GM12878 (cell line): ENCODE data around the gene MSI2. TPM values are rescaled to one million over a fixed set of nuclear protein-coding genes. Genes with fewer than 3 reads are reported as not detected.

ENCODE experiments used
- ATAC-seq: fragments of 200-7000 bp; cut with Tn5 transposase; 3 replicates; pipeline ENCODE4 v1.9.1; 2020; ENCODE audit warnings: mild to moderate bottlenecking, moderate library complexity
- BruUV-seq: library from RNA; stranded (reverse); fragments of 400-500 nt; replicated peaks from 2 replicates; lab custom pipeline; 2021; lab: Mats Ljungman, UMichigan
- CTCF ChIA-PET: fragments of 300-600 bp; sonication (Branson Sonifier 250); formaldehyde crosslinking; extraction: SDS; loops from one replicate; lab custom pipeline; 2021; ENCODE audit warnings: inconsistent platforms; lab: Yijun Ruan, JAX
- POLR2A ChIA-PET: fragments of 350-600 bp; formaldehyde crosslinking; extraction: SDS; loops from one replicate; lab custom pipeline; 2021; ENCODE audit warnings: inconsistent platforms; lab: Charles Lee
- RAD21 ChIA-PET: fragments of 300-600 bp; sonication (Branson Sonifier 250); formaldehyde crosslinking; loops from one replicate; lab custom pipeline; 2023; ENCODE audit warnings: antibody characterized with exemption; ENCODE audit not compliant: unreplicated experiment; lab: Charles Lee
- SMC1A ChIA-PET: fragments of 300-600 bp; sonication (Branson Sonifier 250); formaldehyde crosslinking; loops from one replicate; lab custom pipeline; 2023; ENCODE audit not compliant: unreplicated experiment, uncharacterized antibody; lab: Charles Lee
- DNase-seq: peaks from one replicate; pipeline ENCODE4 v3.0.0-alpha.2; 2011; ENCODE audit warnings: low read depth, low spot score
- FAIRE-seq: peaks from 3 replicates; lab custom pipeline; 2011; peaks lifted over from hg19 to GRCh38; lab: Jason Lieb, UNC
- H2AFZ ChIP-seq: 2 replicates; pipeline ENCODE4 v1.6.0; 2011; ENCODE audit warnings: low read depth, low read length, control low read depth; ENCODE audit not compliant: control insufficient read depth
- H3K27ac ChIP-seq: 2 replicates; pipeline ENCODE4 v1.5.1; 2011; ENCODE audit warnings: control low read depth; ENCODE audit not compliant: control insufficient read depth, insufficient read depth
- H3K27me3 ChIP-seq, 2 experiments: replicated peaks in 1 of 2; 2 replicates each; pipeline versions ENCODE4 v1.6.0 to v1.6.1; 2011; ENCODE audit warnings: low read length in 1 of 2; ENCODE audit not compliant: control insufficient read depth in 2 of 2, insufficient read depth in 2 of 2
- H3K36me3 ChIP-seq, 2 experiments: 2 replicates each; pipeline ENCODE4 v1.5.1; 2011; ENCODE audit warnings: low read length in 1 of 2; ENCODE audit not compliant: control insufficient read depth in 2 of 2, insufficient read depth in 2 of 2
- H3K4me1 ChIP-seq: 2 replicates; pipeline ENCODE4 v1.6.1; 2011; ENCODE audit warnings: mild to moderate bottlenecking, low read length, moderate library complexity, mixed read lengths; ENCODE audit not compliant: control insufficient read depth, insufficient read depth
- H3K4me2 ChIP-seq: 2 replicates; pipeline ENCODE4 v1.6.0; 2011; ENCODE audit warnings: control low read depth; ENCODE audit not compliant: control insufficient read depth, insufficient read depth
- H3K4me3 ChIP-seq: fragments of 200-600 bp; sonication (generic); 2 replicates; pipeline ENCODE4 v1.5.1; 2016
- H3K79me2 ChIP-seq: 2 replicates; pipeline ENCODE4 v1.6.0; 2011; ENCODE audit warnings: low read length; ENCODE audit not compliant: control insufficient read depth, insufficient read depth
- H3K9ac ChIP-seq: 2 replicates; pipeline ENCODE4 v1.8.0; 2011; ENCODE audit warnings: low read length, control low read depth, mixed read lengths; ENCODE audit not compliant: control insufficient read depth, insufficient read depth
- H3K9me3 ChIP-seq: replicated peaks from 3 replicates; pipeline ENCODE4 v1.5.1; 2011; ENCODE audit warnings: mild to moderate bottlenecking, low read length; ENCODE audit not compliant: control insufficient read depth, insufficient read depth
- H4K20me1 ChIP-seq: 2 replicates; pipeline ENCODE4 v1.6.0; 2011; ENCODE audit not compliant: control insufficient read depth, insufficient read depth
- BACH1 ChIP-seq: fragments of 450-650 bp; IDR thresholded peaks from 2 replicates; pipeline ENCODE4 v1.6.1; 2017; ENCODE audit warnings: mild to moderate bottlenecking, borderline replicate concordance
- EGR1 ChIP-seq, 2 experiments: IDR thresholded peaks; 1 replicate in 1 of 2; 2 replicates in 1 of 2; pipeline ENCODE4 v1.6.1; 2011 to 2012; ENCODE audit warnings: low read depth in 2 of 2, low read length in 2 of 2, borderline replicate concordance in 1 of 2, mild to moderate bottlenecking in 1 of 2, moderate library complexity in 1 of 2
- ESRRA ChIP-seq: IDR thresholded peaks from 2 replicates; pipeline ENCODE4 v1.6.1; 2012; ENCODE audit warnings: mild to moderate bottlenecking, low read length, improper control_type of control experiment
- NR2C2 ChIP-seq: IDR thresholded peaks from 2 replicates; pipeline ENCODE4 v1.6.1; 2011; ENCODE audit warnings: borderline replicate concordance, low read depth; ENCODE audit not compliant: control insufficient read depth, insufficient read length
- SUZ12 ChIP-seq: fragments of 200-600 bp; sonication (generic); IDR thresholded peaks from one replicate; pipeline ENCODE4 v1.6.1; 2018; ENCODE audit warnings: antibody characterized with exemption, mild to moderate bottlenecking; ENCODE audit not compliant: unreplicated experiment
- ZBED1 ChIP-seq: IDR thresholded peaks from 2 replicates; pipeline ENCODE4 v1.6.1; 2016; ENCODE audit warnings: borderline replicate concordance
- WGBS: methylation state at CpG from one replicate; pipeline ENCODE4 v1.1.6; 2016; ENCODE audit warnings: low lambda C conversion rate; ENCODE audit not compliant: insufficient replicate concordance, insufficient coverage; ENCODE audit errors: missing lambda C conversion rate; 5-methylcytosine and 5-hydroxymethylcytosine counted together
- in situ Hi-C: fragments of 300-500 bp; cut with MboI; formaldehyde crosslinking; loops from 9 replicates; pipeline ENCODE4 v1.14.3; 2018; ENCODE audit warnings: mixed read lengths
- intact Hi-C: fragments of 100-400 bp; cut with micrococcal nuclease; formaldehyde crosslinking; loops from one replicate; pipeline ENCODE4 v1.14.2; 2022; ENCODE audit not compliant: unreplicated experiment
- polyA plus RNA-seq, 11 experiments: library from polyadenylated mRNA; depleted of rRNA in 4 of 11; unstranded in 6 of 11; stranded (reverse) in 5 of 11; fragments of >200 nt; fragmentation: Nextera tagmentation in 4 of 11; fragmentation: Illumina TruSeq in 1 of 11; extraction: Ambion mirVana in 4 of 11; extraction: Trizol in 1 of 11; gene quantifications; 1 replicate in 1 of 11; 2 replicates in 10 of 11; pipeline versions ENCODE4 v1.2.1 to v1.2.3, GENCODE V29; 2011 to 2016; ENCODE audit warnings: inconsistent platforms in 2 of 11, missing spikeins in 2 of 11, low read depth in 1 of 11
- total RNA-seq, 4 experiments: library from RNA; depleted of rRNA in 3 of 4; stranded (reverse); fragments of >200 nt in 3 of 4; fragmentation: Illumina TruSeq in 1 of 4; extraction: Trizol in 1 of 4; gene quantifications; 2 replicates each; pipeline versions ENCODE4 v1.2.1 to v1.2.3, GENCODE V29; 2013 to 2021
- TF ChIP-seq, protein P1 (sequence below): fragments of 450-650 bp; conservative IDR thresholded peaks from 2 replicates; pipeline ENCODE4 v1.6.1; 2017; ENCODE audit warnings: mild to moderate bottlenecking, moderate library complexity

MSI2 gene
- total and polyA plus RNA-seq, 10 of the 15 experiments (the other 5 are each of a cell fraction or from before 2014, with no cell fraction given): 6.1 to 76.1 (median 42.0) TPM

DNA sequence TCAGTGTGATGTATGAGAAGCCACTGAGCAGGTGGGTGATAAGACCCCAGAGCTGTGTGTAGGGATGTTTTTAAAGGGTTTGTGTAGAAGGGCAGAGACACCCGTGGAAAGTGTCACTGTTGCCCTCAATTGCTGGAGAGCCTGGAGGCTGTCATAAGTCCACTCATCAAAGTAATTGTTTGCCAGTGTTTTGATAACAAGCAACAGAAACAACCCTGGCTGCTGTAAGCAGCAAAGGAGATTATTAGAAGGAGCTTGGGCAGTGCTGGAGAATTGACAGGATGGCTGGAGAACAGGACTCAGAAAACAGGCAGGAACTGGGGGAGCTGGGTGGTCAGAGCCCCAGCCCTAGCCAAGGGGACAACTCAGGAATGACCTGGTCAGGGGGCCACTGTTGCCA is 369.2 kb downstream of the MSI2 start:
- RAD21 ChIA-PET: interaction anchor here (0.5 kb wide), 1 partner anchor 322 kb away, joined by 3 read pairs; no protein-coding TSS in a partner anchor
- no peak overlapping the region for H3K4me2 ChIP-seq
- no peaks in the 10 kb centered on the region; the same call in 1 of the 2 replicates for H4K20me1 ChIP-seq
- H2AFZ ChIP-seq: no peak overlapping the region
- no peaks in the 10 kb centered on the region for H3K27me3 ChIP-seq
- ATAC-seq (no peak), DNase-seq (no peak), FAIRE-seq (no peak)
- intact Hi-C loops: no loop called here
- peaks cover 52% of the 10 kb centered on the region for H3K4me1 ChIP-seq
- no peak overlapping the region for H3K9ac ChIP-seq
- SMC1A ChIA-PET: interaction anchor here (2.5 kb wide), 1 partner anchor 383 kb away, joined by 6 read pairs; no protein-coding TSS in a partner anchor
- in situ Hi-C loops: no loop called here
- 95% methylated on average over 1 of the region's 1 CpG for whole genome bisulfite sequencing
- TF ChIP-seq EGR1 (IDR thresholded peaks at IDR 0.05; ENCODE audit: borderline replicate concordance in 1 of 2, low read depth in 2 of 2, low read length in 2 of 2) (no peak), SUZ12 (no peak), BACH1 (no peak), NR2C2 (no peak), ZBED1 (no peak), ESRRA (no peak)
- TF ChIP-seq, protein P1, sequence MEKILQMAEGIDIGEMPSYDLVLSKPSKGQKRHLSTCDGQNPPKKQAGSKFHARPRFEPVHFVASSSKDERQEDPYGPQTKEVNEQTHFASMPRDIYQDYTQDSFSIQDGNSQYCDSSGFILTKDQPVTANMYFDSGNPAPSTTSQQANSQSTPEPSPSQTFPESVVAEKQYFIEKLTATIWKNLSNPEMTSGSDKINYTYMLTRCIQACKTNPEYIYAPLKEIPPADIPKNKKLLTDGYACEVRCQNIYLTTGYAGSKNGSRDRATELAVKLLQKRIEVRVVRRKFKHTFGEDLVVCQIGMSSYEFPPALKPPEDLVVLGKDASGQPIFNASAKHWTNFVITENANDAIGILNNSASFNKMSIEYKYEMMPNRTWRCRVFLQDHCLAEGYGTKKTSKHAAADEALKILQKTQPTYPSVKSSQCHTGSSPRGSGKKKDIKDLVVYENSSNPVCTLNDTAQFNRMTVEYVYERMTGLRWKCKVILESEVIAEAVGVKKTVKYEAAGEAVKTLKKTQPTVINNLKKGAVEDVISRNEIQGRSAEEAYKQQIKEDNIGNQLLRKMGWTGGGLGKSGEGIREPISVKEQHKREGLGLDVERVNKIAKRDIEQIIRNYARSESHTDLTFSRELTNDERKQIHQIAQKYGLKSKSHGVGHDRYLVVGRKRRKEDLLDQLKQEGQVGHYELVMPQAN: no peak
- no peaks in the 10 kb centered on the region for H3K9me3 ChIP-seq
- POLR2A ChIA-PET: no interaction called here
- H3K4me3 ChIP-seq: no peak overlapping the region
- H3K27ac ChIP-seq: no peak overlapping the region
- no peaks in the 10 kb centered on the region for H3K79me2 ChIP-seq
- no TSS peak for BruUV-seq
- H3K36me3 ChIP-seq: peaks cover 11 to 13% of the 10 kb centered on the region in 2 experiments
- CTCF ChIA-PET: interaction anchor here (2.6 kb wide), 1 partner anchor 47 kb away, joined by 8 read pairs; no protein-coding TSS in a partner anchor
